Astrocyte of the spinal cord (primary cell): ENCODE data around the gene SH2D4B.

Experiments used
- DNase-seq: peaks from one replicate; pipeline ENCODE4 v3.0.0; 2011; ENCODE audit warnings: low read depth, low spot score
- H3K4me3 ChIP-seq: 2 replicates; pipeline ENCODE4 v1.5.1; 2011; ENCODE audit warnings: low read depth, mild to moderate bottlenecking, low read length, moderate library complexity
- in situ Hi-C: cut with HindIII; loops from 2 replicates; pipeline ENCODE4 v1.10.0; 2017; ENCODE audit warnings: low sequenced_read_pairs
- TF ChIP-seq, protein P1 (sequence below): IDR thresholded peaks from 2 replicates; pipeline ENCODE4 v1.5.1; 2012; ENCODE audit warnings: low read depth, mild to moderate bottlenecking, low read length, inconsistent platforms

The SH2D4B gene

DNA sequence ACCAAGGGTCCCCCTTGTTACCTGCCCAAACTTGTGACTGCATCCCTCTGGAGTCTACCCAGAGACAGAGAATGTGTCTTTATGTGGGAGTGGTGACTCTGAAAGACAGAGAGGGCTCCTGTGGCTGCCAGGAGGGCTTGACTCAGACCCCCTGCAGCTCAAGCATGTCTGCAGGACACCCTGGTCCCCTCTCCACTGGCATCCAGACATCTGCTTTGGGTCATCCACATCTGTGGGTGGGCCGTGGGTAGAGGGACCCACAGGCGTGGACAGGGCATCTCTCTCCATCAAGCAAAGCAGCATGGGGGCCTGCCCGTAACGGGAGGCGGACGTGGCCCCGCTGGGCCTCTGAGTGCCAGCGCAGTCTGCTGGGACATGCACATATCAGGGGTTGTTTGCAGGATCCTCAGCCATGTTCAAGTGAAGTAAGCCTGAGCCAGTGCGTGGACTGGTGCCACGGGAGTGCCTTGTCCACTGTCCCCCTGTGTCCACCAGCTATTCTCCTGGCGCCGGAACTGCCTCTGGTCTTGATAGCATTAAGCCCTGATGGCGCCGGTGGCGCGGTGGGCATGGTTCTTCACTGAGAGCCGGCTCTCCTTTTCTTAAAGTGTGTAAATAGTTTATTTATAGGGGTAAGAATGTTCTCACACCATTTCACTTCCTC is 19.4 kb upstream of the SH2D4B start:
- H3K4me3 ChIP-seq, result no peak overlapping the region
- no peak for DNase-seq
- TF ChIP-seq, protein P1, sequence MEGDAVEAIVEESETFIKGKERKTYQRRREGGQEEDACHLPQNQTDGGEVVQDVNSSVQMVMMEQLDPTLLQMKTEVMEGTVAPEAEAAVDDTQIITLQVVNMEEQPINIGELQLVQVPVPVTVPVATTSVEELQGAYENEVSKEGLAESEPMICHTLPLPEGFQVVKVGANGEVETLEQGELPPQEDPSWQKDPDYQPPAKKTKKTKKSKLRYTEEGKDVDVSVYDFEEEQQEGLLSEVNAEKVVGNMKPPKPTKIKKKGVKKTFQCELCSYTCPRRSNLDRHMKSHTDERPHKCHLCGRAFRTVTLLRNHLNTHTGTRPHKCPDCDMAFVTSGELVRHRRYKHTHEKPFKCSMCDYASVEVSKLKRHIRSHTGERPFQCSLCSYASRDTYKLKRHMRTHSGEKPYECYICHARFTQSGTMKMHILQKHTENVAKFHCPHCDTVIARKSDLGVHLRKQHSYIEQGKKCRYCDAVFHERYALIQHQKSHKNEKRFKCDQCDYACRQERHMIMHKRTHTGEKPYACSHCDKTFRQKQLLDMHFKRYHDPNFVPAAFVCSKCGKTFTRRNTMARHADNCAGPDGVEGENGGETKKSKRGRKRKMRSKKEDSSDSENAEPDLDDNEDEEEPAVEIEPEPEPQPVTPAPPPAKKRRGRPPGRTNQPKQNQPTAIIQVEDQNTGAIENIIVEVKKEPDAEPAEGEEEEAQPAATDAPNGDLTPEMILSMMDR, result no peak
- in situ Hi-C loops, result no loop called here

GRCh38 chr10:80518807-80519360 is 18.8 kb upstream of the SH2D4B start:
- no peak for DNase-seq
- in situ Hi-C loops, result no loop called here
- TF ChIP-seq, protein P1, result no peak
- H3K4me3 ChIP-seq, result no peak overlapping the region

DNA sequence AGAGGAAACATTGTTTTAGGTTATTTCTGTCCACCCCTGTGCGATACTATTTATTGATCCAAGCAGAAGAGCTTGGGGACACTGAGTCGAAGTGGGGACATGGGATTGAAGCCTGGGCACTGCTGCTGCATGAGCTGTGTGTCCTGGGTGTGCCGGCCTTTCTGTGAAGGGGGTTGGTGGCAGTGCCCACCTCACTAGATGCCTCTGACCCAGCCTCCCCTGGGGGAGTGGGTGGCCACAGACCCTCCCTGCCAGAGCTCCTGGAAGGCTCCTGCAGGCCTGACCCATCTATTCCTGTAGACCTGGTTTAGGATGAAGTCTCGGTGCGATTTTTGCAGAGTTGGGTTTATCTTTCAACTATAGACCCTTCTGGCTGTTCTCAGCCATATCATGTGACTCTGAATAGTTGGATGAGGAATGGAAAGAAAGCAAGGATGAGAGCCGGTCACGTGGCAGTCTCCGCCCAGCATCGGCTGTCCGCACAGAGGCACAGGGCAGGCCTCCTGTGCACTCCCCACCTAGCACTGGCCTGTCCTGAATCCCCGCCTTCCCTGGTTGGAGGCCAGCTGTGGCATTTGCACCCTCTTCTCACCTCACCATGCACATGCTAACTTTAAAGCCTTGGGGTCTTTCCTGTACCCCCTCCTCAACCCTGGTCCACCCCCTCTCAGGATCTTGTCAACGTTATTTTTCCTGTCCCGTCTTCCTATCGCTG is 17.6 kb upstream of the SH2D4B start:
- in situ Hi-C loops, result no loop called here
- no peak overlapping the region for H3K4me3 ChIP-seq
- no peak for DNase-seq
- TF ChIP-seq, protein P1, result no peak

GRCh38 chr10:80520661-80521470 is 16.8 kb upstream of the SH2D4B start:
- H3K4me3 ChIP-seq, result no peak overlapping the region
- in situ Hi-C loops, result no loop called here
- TF ChIP-seq, protein P1, result no peak
- DNase-seq, result no peak

DNA sequence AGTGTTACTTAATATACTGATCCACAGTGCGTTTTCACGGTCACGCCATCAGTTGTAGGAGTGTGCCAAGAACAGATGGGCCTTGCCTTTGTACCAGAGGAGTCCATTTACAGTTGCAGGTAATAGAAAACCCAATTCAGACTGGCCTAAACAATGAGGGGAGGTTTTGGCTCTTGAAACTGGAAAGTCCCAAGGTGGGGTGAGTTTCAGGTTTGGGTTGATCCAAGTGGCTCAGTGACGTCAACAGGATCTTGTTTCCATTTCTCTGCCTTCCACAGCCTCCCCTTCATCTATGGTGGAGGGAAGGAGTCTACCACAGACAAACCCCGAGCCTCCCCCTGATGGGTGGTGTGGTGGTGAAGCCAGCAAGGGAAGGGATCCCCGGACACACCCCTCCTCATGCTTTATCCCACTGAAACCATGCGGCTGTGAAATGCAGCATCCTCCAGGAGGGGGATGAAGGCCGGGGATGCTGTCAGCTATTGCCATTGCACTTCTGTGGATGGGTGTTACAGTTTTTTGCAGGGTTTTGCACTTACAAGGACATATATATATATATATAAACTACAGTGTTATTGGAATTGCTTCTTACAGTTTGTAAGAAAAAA is 14.8 kb upstream of the SH2D4B start:
- DNase-seq, result no peak
- no peak overlapping the region for H3K4me3 ChIP-seq
- TF ChIP-seq, protein P1, result no peak
- in situ Hi-C loops, result no loop called here

- TF ChIP-seq, protein P1, result no peak
- H3K4me3 ChIP-seq, result no peak overlapping the region
- in situ Hi-C loops, result no loop called here
- no peak for DNase-seq
Measured at GRCh38 chr10:80523773-80524172, 13.9 kb upstream of the SH2D4B start.
